Ishikawa (cell line): ENCODE results near the gene GPANK1.

ENCODE experiments used
- CEBPB ChIP-seq: IDR thresholded peaks from 2 replicates; pipeline ENCODE4 v1.6.1; 2012
- CREB1 ChIP-seq: IDR thresholded peaks from 2 replicates; pipeline ENCODE4 v1.6.1; 2012; ENCODE audit warnings: low read depth
- EGR1 ChIP-seq: IDR thresholded peaks from 2 replicates; pipeline ENCODE4 v1.6.1; 2012
- EP300 ChIP-seq: IDR thresholded peaks from 2 replicates; pipeline ENCODE4 v1.6.1; 2012; ENCODE audit warnings: borderline replicate concordance
- FOXM1 ChIP-seq: IDR thresholded peaks from 2 replicates; pipeline ENCODE4 v1.6.1; 2012; ENCODE audit warnings: low read depth, borderline replicate concordance
- MAX ChIP-seq: IDR thresholded peaks from 2 replicates; pipeline ENCODE4 v1.6.1; 2012
- NFIC ChIP-seq: IDR thresholded peaks from 2 replicates; pipeline ENCODE4 v1.6.1; 2012
- RAD21 ChIP-seq: IDR thresholded peaks from 2 replicates; pipeline ENCODE4 v1.6.1; 2012; ENCODE audit warnings: low read depth
- TAF1 ChIP-seq: IDR thresholded peaks from 2 replicates; pipeline ENCODE4 v1.6.1; 2012; ENCODE audit warnings: low read depth, mild to moderate bottlenecking
- TCF12 ChIP-seq: IDR thresholded peaks from 2 replicates; pipeline ENCODE4 v1.6.1; 2012; ENCODE audit warnings: low read depth
- TEAD4 ChIP-seq: IDR thresholded peaks from 2 replicates; pipeline ENCODE4 v1.6.1; 2012
- YY1 ChIP-seq: IDR thresholded peaks from 2 replicates; pipeline ENCODE4 v1.6.1; 2012; ENCODE audit warnings: low read depth
- ZBTB7A ChIP-seq: IDR thresholded peaks from 2 replicates; pipeline ENCODE4 v1.6.1; 2012; ENCODE audit warnings: low read depth
- TF ChIP-seq, protein P1 (sequence below): IDR thresholded peaks from 2 replicates; pipeline ENCODE4 v1.6.1; 2012
- TF ChIP-seq, protein P2 (sequence below): IDR thresholded peaks from 2 replicates; pipeline ENCODE4 v1.6.1; 2012; ENCODE audit warnings: low read depth, mild to moderate bottlenecking

GPANK1 gene

DNA sequence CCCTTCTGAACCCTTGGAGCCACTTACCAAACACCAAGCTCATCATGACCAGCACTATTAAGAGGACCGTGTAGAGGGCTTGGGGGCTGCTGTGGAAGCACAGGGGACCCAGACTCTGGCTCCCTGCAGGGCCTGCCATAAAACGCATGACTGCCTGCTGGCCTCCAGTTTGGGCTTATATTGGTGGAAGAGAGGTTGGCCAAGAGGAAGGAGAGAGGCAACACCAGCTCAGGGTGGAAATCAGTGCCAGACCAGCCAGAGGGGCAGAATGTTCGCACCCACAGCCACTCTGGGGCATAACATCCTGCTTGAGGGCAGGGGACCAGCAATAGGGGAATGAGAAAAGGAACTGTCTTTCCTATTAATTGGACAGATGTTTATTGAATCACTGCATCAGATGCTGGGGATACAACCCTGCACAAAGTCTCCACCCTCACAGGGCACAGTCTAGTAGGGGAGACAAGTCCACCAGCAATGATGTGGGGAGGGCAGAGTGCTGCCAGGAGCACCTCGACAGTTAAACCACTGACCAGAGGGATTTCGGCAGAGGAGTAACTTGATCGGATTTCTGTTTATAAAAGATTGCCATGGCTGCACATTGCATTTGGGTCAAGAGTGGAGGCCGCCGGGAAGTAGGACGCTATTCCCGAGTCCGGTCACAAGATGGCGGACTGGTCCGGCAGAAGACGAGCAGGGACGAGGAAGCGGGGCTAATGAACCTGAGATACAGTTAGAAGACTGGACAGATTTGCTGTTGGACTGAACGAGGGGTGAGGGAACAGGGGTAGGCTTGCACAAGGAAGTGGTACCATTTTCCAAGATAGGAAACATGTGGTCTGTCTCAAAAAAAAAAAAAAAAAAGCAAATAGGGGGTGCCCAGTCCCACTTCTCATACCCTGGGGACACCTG, 15.7 kb upstream of the GPANK1 start, which contains the start of gene LY6G5C:
LY6G5C (minus strand) TSS at position 842 of the 909 bp plus-strand sequence; CDS start at position 148, 694 bp downstream.
- TF ChIP-seq YY1 (peak; percentile 73), RAD21 (peak; percentile 97), MAX (no peak; the same call in 1 of the 2 replicates), TAF1 (0 out of 2 replicates have a peak, but pooled peaks have one; percentile 4)

DNA sequence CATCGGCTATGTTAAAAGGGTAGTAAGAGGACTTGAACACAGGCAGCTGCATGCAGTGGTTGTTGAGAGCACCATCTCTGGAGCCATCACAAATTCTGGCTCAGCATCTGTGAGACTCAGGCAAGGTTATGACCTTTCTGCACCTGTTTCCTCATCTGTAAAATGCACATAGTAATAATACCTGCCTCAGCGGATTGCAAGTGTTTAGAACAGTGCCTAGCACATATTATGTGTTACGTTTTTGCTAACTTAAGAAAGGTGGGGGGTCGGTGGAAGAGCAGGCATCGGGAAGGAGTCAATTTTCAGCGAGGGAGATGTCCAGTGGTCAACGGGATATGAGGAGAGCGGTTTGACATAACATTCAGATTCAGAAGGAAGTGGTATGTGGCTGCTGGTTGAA, 13.2 kb upstream of the GPANK1 start:
- TF ChIP-seq CEBPB (no peak), EP300 (no peak), CREB1 (no peak)
- TF ChIP-seq, protein P1, sequence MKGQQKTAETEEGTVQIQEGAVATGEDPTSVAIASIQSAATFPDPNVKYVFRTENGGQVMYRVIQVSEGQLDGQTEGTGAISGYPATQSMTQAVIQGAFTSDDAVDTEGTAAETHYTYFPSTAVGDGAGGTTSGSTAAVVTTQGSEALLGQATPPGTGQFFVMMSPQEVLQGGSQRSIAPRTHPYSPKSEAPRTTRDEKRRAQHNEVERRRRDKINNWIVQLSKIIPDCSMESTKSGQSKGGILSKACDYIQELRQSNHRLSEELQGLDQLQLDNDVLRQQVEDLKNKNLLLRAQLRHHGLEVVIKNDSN, result no peak

GRCh38 chr6:31676904-31677303, 12.1 kb upstream of the GPANK1 start:
- TF ChIP-seq RAD21 (no peak), YY1 (no peak), TCF12 (no peak), NFIC (no peak), TAF1 (no peak), ZBTB7A (no peak)
- TF ChIP-seq, protein P2, sequence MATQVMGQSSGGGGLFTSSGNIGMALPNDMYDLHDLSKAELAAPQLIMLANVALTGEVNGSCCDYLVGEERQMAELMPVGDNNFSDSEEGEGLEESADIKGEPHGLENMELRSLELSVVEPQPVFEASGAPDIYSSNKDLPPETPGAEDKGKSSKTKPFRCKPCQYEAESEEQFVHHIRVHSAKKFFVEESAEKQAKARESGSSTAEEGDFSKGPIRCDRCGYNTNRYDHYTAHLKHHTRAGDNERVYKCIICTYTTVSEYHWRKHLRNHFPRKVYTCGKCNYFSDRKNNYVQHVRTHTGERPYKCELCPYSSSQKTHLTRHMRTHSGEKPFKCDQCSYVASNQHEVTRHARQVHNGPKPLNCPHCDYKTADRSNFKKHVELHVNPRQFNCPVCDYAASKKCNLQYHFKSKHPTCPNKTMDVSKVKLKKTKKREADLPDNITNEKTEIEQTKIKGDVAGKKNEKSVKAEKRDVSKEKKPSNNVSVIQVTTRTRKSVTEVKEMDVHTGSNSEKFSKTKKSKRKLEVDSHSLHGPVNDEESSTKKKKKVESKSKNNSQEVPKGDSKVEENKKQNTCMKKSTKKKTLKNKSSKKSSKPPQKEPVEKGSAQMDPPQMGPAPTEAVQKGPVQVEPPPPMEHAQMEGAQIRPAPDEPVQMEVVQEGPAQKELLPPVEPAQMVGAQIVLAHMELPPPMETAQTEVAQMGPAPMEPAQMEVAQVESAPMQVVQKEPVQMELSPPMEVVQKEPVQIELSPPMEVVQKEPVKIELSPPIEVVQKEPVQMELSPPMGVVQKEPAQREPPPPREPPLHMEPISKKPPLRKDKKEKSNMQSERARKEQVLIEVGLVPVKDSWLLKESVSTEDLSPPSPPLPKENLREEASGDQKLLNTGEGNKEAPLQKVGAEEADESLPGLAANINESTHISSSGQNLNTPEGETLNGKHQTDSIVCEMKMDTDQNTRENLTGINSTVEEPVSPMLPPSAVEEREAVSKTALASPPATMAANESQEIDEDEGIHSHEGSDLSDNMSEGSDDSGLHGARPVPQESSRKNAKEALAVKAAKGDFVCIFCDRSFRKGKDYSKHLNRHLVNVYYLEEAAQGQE, result no peak

DNA sequence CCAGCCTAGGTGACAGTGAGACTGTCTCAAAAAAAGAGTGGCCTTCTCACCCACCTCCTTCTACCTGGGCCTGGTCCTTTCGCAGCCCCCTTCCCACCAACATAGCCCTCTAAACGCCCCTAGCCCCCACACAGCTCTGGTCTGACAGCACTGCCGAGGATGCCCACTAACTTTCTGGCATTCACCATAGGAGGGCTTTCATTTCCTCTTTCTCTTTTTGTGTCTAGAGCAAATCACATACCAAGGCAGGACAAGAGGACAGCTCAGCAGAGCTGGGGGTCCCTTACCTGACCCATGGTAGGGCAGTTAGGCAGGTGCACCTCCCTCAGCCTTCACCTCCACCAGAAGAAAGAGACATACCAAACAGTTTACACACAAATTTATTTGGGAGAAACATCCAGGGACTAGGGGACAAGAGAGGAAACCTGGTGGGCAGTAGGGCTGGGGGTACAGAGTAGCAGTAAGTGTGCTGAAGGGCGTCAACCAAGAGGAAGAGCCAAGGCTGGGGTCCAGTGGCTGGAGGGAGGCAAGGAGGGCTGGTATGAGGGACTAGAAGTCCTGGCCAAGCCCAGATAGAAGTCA, 11.6 kb upstream of the GPANK1 start:
- TF ChIP-seq TAF1, result no peak
- no peak for TF ChIP-seq CEBPB
- no peak for TF ChIP-seq NFIC
- TF ChIP-seq, protein P2, result no peak
- TF ChIP-seq TEAD4, result no peak
- TF ChIP-seq ZBTB7A, result no peak
- no peak for TF ChIP-seq TCF12
- no peak for TF ChIP-seq CREB1
- no peak for TF ChIP-seq YY1
- TF ChIP-seq, protein P1, result no peak
- no peak for TF ChIP-seq MAX
- TF ChIP-seq EGR1, result no peak
- no peak for TF ChIP-seq RAD21
- no peak for TF ChIP-seq FOXM1
- no peak for TF ChIP-seq EP300

- TF ChIP-seq, protein P2, result no peak
Measured at GRCh38 chr6:31669676-31670075, 4.9 kb upstream of the GPANK1 start, which contains the start of gene LY6G5B. Gene LY6G5B (plus strand): TSS chr6:31669976. CDS start chr6:31670951, 975 bp downstream.
